CD4-positive, alpha-beta T cell (primary cell): ENCODE data around the gene PLPPR1. TPM values are rescaled to one million over a fixed set of nuclear protein-coding genes. Genes with fewer than 3 reads are reported as not detected.

ENCODE experiments used
- ATAC-seq: fragments of 200-7000 bp; cut with Tn5 transposase; one replicate; pipeline ENCODE4 v1.10.0; 2022; ENCODE audit warnings: mild to moderate bottlenecking; ENCODE audit not compliant: poor library complexity
- CTCF ChIA-PET: fragments of 350-600 bp; sonication (Branson Sonifier 250); formaldehyde crosslinking; loops from one replicate; lab custom pipeline; 2021; ENCODE audit warnings: antibody characterized with exemption, inconsistent platforms; lab: Charles Lee
- POLR2A ChIA-PET: fragments of 350-600 bp; sonication (Branson Sonifier 250); formaldehyde crosslinking; loops from one replicate; lab custom pipeline; 2021; ENCODE audit warnings: antibody characterized with exemption, inconsistent platforms; lab: Charles Lee
- DNase-seq, 14 experiments: peaks; one replicate each; pipeline ENCODE4 v3.0.0-alpha.2; 2013 to 2020; ENCODE audit warnings: mixed read lengths in 2 of 14
- H3K27ac ChIP-seq, 2 donors: one replicate each; pipeline versions ENCODE4 v1.5.1 to v1.7.0; 2013; ENCODE audit warnings: low read length in 2 of 2, low read depth in 1 of 2, mild to moderate bottlenecking in 1 of 2
- H3K27me3 ChIP-seq, 2 experiments: 1 replicate in 1 of 2; 2 replicates in 1 of 2; pipeline versions ENCODE4 v1.6.1 to v1.7.0; 2013; ENCODE audit warnings: low read length in 2 of 2, control low read depth in 1 of 2, mild to moderate bottlenecking in 1 of 2, moderate library complexity in 1 of 2; ENCODE audit not compliant: insufficient read depth in 2 of 2, control insufficient read depth in 1 of 2
- H3K36me3 ChIP-seq: one replicate; pipeline ENCODE4 v1.6.1; 2013; ENCODE audit warnings: low read length, control low read depth; ENCODE audit not compliant: insufficient read depth
- H3K4me1 ChIP-seq: one replicate; pipeline ENCODE4 v1.6.1; 2013; ENCODE audit warnings: low read length, control low read depth; ENCODE audit not compliant: insufficient read depth
- H3K4me3 ChIP-seq: one replicate; pipeline ENCODE4 v1.5.1; 2013; ENCODE audit warnings: mild to moderate bottlenecking, low read length, moderate library complexity
- H3K9me3 ChIP-seq, 2 experiments: 1 replicate in 1 of 2; 2 replicates in 1 of 2; pipeline versions ENCODE4 v1.6.1 to v1.7.0; 2013; ENCODE audit warnings: low read length in 2 of 2, mild to moderate bottlenecking in 2 of 2, control low read depth in 1 of 2, moderate library complexity in 1 of 2; ENCODE audit not compliant: control insufficient read depth in 1 of 2, insufficient read depth in 1 of 2
- H3K27ac Mint-ChIP-seq: one replicate; pipeline ENCODE4 v1.8.0; 2020; ENCODE audit warnings: mixed read lengths
- H3K27me3 Mint-ChIP-seq: one replicate; pipeline ENCODE4 v1.8.0; 2021; ENCODE audit warnings: mixed read lengths
- H3K36me3 Mint-ChIP-seq: one replicate; pipeline ENCODE4 v1.8.0; 2021; ENCODE audit warnings: low read depth, mixed read lengths
- H3K4me1 Mint-ChIP-seq: one replicate; pipeline ENCODE4 v1.8.0; 2021; ENCODE audit warnings: low read depth, mixed read lengths
- H3K4me3 Mint-ChIP-seq: one replicate; pipeline ENCODE4 v1.8.0; 2020; ENCODE audit warnings: mild to moderate bottlenecking, mixed read lengths
- H3K9me3 Mint-ChIP-seq: one replicate; pipeline ENCODE4 v1.8.0; 2020; ENCODE audit warnings: mixed read lengths
- intact Hi-C, 2 experiments: fragments of 100-400 bp; cut with DNase I in 1 of 2; cut with micrococcal nuclease in 1 of 2; formaldehyde crosslinking; loops; one replicate each; pipeline versions ENCODE4 v1.15.1 to v1.9.0; 2023 to 2025; cut with DNase I, micrococcal nuclease
- total RNA-seq, 174 experiments: library from RNA in 2 of 174; stranded (reverse) in 2 of 174; gene quantifications; one replicate each; pipeline ENCODE4 v1.2.3 and lab custom pipeline; 2021 to 2026
- TF ChIP-seq, protein P1 (sequence below): fragments of 200-600 bp; IDR thresholded peaks from one replicate; pipeline ENCODE4 v1.8.0; 2022; ENCODE audit warnings: antibody characterized with exemption, mild to moderate bottlenecking

PLPPR1 gene
- total RNA-seq, 2 experiments from 2014 or later = not detected

DNA sequence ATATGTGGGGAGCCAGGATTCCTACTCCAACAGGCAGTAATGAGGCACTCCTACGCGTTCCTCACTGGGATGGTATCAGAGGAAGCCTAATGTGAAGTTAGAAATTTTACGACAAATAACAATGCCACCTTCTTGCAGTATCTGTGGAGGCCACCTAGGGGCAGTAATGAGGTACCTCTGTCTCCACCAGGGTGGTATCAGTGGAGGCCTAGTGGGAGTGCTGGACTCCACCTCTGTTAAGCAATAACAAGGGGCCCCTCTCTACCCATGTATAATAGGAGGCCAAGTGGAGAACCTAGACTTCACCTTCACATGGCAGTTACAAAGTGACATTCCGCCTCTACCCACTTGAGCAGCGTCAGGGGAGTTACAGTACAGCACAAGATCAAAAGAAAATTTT is 147.9 kb downstream of the PLPPR1 start:
- H3K9me3 Mint-ChIP-seq = peaks cover 6% of the 10 kb centered on the region
- no peaks in the 10 kb centered on the region for H3K4me1 Mint-ChIP-seq
- ChIA-PET POLR2A (no interaction called here), CTCF (no interaction called here)
- Histone ChIP-seq H3K4me1 (no peaks in the 10 kb centered on the region), H3K27me3 (no peaks in the 10 kb centered on the region), H3K27ac (no peak overlapping the region), H3K9me3 (no peaks in the 10 kb centered on the region), H3K36me3 (no peaks in the 10 kb centered on the region), H3K4me3 (no peak overlapping the region)
- intact Hi-C loops = no loop called here
- H3K27me3 Mint-ChIP-seq = no peaks in the 10 kb centered on the region
- no peak for DNase-seq
- TF ChIP-seq, protein P1, sequence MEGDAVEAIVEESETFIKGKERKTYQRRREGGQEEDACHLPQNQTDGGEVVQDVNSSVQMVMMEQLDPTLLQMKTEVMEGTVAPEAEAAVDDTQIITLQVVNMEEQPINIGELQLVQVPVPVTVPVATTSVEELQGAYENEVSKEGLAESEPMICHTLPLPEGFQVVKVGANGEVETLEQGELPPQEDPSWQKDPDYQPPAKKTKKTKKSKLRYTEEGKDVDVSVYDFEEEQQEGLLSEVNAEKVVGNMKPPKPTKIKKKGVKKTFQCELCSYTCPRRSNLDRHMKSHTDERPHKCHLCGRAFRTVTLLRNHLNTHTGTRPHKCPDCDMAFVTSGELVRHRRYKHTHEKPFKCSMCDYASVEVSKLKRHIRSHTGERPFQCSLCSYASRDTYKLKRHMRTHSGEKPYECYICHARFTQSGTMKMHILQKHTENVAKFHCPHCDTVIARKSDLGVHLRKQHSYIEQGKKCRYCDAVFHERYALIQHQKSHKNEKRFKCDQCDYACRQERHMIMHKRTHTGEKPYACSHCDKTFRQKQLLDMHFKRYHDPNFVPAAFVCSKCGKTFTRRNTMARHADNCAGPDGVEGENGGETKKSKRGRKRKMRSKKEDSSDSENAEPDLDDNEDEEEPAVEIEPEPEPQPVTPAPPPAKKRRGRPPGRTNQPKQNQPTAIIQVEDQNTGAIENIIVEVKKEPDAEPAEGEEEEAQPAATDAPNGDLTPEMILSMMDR = no peak
- H3K4me3 Mint-ChIP-seq = no peak overlapping the region
- ATAC-seq = no peak
- H3K36me3 Mint-ChIP-seq = no peaks in the 10 kb centered on the region
- H3K27ac Mint-ChIP-seq = no peak overlapping the region

DNA sequence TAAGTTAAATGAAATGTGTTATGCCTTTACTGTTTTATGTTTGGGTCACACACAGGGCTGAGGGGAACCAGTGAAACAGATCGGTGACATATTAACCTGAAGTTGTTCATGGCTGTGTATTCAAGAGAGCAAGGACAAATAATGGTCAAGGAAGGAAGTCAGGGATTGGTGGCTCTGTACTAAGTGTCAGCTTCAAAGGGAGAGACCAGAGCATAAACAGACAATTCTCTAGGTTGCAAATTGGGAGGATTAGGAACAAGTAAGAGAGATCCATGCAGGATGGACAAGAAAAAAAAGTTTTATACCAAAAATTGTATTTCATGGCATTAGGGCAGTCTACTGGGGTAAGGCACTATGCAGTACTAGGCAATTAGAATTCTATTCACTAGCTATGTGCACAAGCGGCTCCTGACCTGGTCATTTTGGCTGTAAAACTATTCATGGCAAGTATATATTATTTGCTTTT is 156.3 kb downstream of the PLPPR1 start:
- TF ChIP-seq, protein P1 = no peak
- POLR2A ChIA-PET = no interaction called here
- intact Hi-C loops = no loop called here

DNA sequence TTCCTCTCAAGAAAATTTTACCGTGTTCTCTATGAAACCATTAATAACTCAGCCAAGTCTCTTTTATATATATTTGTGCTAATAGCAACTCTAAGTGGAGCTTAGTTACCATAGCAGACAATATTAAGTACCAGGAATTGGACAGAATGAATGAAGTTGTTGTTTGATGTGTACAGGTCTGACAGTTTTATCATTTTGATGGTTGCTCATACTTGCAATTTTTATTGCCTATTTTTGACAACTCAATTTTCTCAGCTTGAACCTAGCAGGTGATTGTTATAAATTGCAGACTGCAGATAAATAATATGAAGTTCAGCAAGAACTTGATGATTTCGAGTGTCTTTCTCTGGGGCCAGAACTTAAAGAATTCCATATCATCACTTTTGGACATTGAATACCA is 163.2 kb downstream of the PLPPR1 start:
- Mint-ChIP-seq H3K4me1 (no peaks in the 10 kb centered on the region), H3K36me3 (no peaks in the 10 kb centered on the region), H3K27me3 (peaks cover 5% of the 10 kb centered on the region), H3K27ac (no peak overlapping the region), H3K9me3 (no peaks in the 10 kb centered on the region), H3K4me3 (no peak overlapping the region)
- ChIA-PET POLR2A (no interaction called here), CTCF (no interaction called here)
- H3K4me3 ChIP-seq = no peak overlapping the region
- no peaks in the 10 kb centered on the region for H3K27me3 ChIP-seq
- ATAC-seq (no peak), DNase-seq (no peak)
- no peak overlapping the region for H3K27ac ChIP-seq
- intact Hi-C loops = no loop called here
- TF ChIP-seq, protein P1 = no peak
- no peaks in the 10 kb centered on the region for H3K36me3 ChIP-seq
- no peaks in the 10 kb centered on the region for H3K4me1 ChIP-seq
- peaks cover 0 to 4% of the 10 kb centered on the region in 2 experiments for H3K9me3 ChIP-seq

More for the DNA sequence above, 156.3 kb downstream of the PLPPR1 start:
- no peak overlapping the region for H3K27ac Mint-ChIP-seq
- Histone ChIP-seq H3K4me3 (no peak overlapping the region), H3K27me3 (no peaks in the 10 kb centered on the region), H3K9me3 (no peaks in the 10 kb centered on the region), H3K27ac (no peak overlapping the region), H3K4me1 (no peaks in the 10 kb centered on the region), H3K36me3 (no peaks in the 10 kb centered on the region)
- H3K36me3 Mint-ChIP-seq = no peaks in the 10 kb centered on the region
- no peak overlapping the region for H3K4me3 Mint-ChIP-seq
- no peaks in the 10 kb centered on the region for H3K27me3 Mint-ChIP-seq
- DNase-seq (no peak), ATAC-seq (no peak)
- H3K4me1 Mint-ChIP-seq = no peaks in the 10 kb centered on the region
- peaks cover 2% of the 10 kb centered on the region for H3K9me3 Mint-ChIP-seq
- CTCF ChIA-PET = no interaction called here
